IgD-negative memory B cell (primary cell): Measurements from ENCODE around the gene EPO. TPM values are rescaled to one million over a fixed set of nuclear protein-coding genes. Genes with fewer than 3 reads are reported as not detected.
"Not testable (repeated sequence)": the region's sequence is repeated elsewhere in the genome, so short reads cannot be mapped to it uniquely, and the experiment has no call there.

Experiments used
- H3K27ac Mint-ChIP-seq, 3 donors: one replicate each; pipeline ENCODE4 v1.8.0; 2020 to 2022; ENCODE audit warnings: mild to moderate bottlenecking in 3 of 3, mixed read lengths in 3 of 3, moderate library complexity in 1 of 3
- H3K27me3 Mint-ChIP-seq: one replicate; pipeline ENCODE4 v1.8.0; 2021; ENCODE audit warnings: mixed read lengths
- H3K36me3 Mint-ChIP-seq: one replicate; pipeline ENCODE4 v1.8.0; 2020; ENCODE audit warnings: mild to moderate bottlenecking, mixed read lengths
- H3K4me1 Mint-ChIP-seq, 3 donors: one replicate each; pipeline ENCODE4 v1.8.0; 2020 to 2022; ENCODE audit warnings: mixed read lengths in 3 of 3, mild to moderate bottlenecking in 1 of 3
- H3K4me3 Mint-ChIP-seq, 4 donors: one replicate each; pipeline ENCODE4 v1.8.0; 2020 to 2022; ENCODE audit warnings: mild to moderate bottlenecking in 4 of 4, mixed read lengths in 4 of 4, moderate library complexity in 3 of 4
- H3K9me3 Mint-ChIP-seq, 3 donors: one replicate each; pipeline ENCODE4 v1.8.0; 2020 to 2021; ENCODE audit warnings: mixed read lengths in 3 of 3, mild to moderate bottlenecking in 1 of 3
- polyA plus RNA-seq: library from polyadenylated mRNA; unstranded; fragments of 300-500 nt; fragmentation: Illumina TruSeq; gene quantifications from one replicate; pipeline ENCODE4 v1.2.3, GENCODE V29; 2021

Gene EPO
- polyA plus RNA-seq, 1 donor from 2014 or later, result not detected

DNA sequence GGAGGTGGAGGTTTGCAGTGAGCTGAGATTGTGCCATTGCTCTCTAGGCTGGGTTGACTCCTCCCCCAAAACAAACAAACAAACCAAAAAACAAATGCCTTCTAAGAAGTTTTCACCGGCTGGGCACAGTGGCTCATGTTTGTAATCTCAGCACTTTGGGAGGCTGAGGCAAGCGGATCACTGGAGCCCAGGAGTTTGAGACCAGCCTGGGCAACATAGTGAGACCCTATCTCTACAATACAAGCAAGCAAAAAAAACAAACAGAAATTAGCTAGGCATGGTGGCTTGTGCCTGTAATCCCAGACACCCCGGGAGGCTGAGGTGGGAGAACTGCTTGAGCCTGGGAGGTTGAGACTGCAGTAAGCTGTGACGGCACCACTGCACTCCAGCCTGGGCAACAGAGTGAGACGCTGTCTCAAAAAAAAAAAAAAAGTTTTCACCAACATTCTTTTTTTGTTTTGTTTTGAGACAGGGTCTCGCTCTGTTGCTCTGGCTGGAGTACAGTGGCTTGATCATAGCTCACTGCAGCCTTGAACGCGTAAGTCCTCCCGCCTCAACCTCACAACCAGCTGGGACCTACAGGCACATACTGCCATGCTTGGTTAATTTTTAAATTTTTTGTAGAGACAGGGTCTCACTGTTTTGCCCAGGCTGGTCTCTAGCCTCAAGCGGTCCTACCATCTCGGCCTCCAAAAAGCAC is 11.8 kb downstream of the EPO start:
- Mint-ChIP-seq H3K27ac (no peak overlapping the region), H3K4me1 (peaks cover 4 to 15% (median 10%) of the 10 kb centered on the region in 3 donors), H3K27me3 (peaks cover 16% of the 10 kb centered on the region), H3K4me3 (peak overlapping the region in 1 of 4 donors; percentile 70), H3K36me3 (no peaks in the 10 kb centered on the region), H3K9me3 (no peaks in the 10 kb centered on the region)

DNA sequence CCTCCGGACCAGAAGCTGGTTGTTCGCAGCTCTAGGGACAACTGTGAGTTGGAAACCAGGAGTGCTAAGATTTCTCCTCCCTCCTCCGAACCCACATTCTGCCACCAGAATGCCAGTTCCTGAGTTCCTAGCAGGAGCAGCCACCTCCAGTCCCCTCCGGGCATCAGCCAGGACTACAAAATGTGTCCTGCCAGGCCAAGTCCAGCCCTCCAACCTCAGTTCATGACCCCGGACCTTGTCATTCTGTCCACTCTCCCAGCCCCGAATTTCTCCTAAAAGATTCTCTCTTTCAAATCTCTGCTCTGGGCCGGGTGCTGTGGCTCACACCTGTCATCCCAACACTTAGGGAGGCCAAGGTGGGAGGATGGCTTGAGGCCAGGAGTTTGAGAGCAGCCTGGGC is 15.5 kb downstream of the EPO start:
- Mint-ChIP-seq H3K27me3 (peaks cover 2% of the 10 kb centered on the region), H3K9me3 (peaks cover 0 to 2% (median 0%) of the 10 kb centered on the region in 3 donors), H3K4me3 (no peak overlapping the region), H3K4me1 (peaks cover 4 to 15% (median 10%) of the 10 kb centered on the region in 3 donors), H3K36me3 (no peaks in the 10 kb centered on the region), H3K27ac (no peak overlapping the region)

GRCh38 chr7:100736671-100737070 is 16.4 kb downstream of the EPO start:
- H3K27ac Mint-ChIP-seq, result no peak overlapping the region
- no peaks in the 10 kb centered on the region for H3K36me3 Mint-ChIP-seq
- H3K27me3 Mint-ChIP-seq, result peaks cover 2% of the 10 kb centered on the region
- peaks cover 0 to 2% (median 0%) of the 10 kb centered on the region in 3 donors for H3K9me3 Mint-ChIP-seq
- peak overlapping the region in 1 of 4 donors; percentile 58 for H3K4me3 Mint-ChIP-seq
- H3K4me1 Mint-ChIP-seq, result peaks cover 4 to 15% (median 10%) of the 10 kb centered on the region in 3 donors

DNA sequence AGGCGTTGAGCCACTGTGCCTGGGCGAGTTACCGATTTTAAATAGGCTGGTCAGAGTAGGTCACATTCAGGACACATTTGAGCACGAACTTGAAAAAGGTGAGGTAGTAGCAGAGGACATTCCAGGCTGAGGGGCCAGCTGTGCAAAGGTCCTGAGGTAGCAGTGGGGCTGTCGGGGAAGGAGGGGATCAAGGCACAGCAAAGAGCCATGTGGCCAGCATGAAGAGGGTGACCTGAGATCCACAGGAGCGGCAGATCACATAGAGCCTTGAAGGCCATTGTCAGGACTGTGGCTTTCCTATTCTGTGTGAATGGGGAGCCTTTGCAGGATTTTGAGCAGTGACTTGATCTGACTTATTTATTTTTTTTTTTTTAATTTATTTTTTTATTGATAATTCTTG is 19.7 kb downstream of the EPO start:
- Mint-ChIP-seq H3K9me3 (peaks cover 0 to 2% (median 0%) of the 10 kb centered on the region in 3 donors), H3K4me1 (peaks cover 0 to 2% (median 0%) of the 10 kb centered on the region in 3 donors), H3K4me3 (no peak overlapping the region), H3K27me3 (no peaks in the 10 kb centered on the region), H3K36me3 (no peaks in the 10 kb centered on the region), H3K27ac (no peak overlapping the region)

DNA sequence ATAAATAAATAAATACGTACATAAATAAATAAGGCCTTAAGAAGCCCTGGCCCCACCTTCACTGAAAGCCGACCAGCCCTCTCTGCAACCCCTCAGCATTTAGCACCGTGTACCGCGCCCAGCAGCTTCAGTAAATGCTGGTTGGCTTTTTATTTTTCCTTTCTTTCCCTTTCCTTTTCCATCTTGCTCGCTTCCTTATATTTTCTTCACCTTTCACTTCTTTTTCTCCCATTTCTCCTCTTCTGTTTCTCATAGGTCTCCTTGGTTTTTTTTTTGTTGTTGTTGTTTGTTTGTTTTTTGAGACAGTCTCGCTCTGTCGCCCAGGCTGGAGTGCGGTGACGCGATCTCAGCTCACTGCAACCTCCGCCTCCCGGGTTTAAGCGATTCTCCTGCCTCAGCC is 24.3 kb downstream of the EPO start:
- H3K4me3 Mint-ChIP-seq, result peak overlapping the region in 2 of 4 donors; percentile 81 to 86
- H3K9me3 Mint-ChIP-seq, result peaks cover 0 to 2% (median 0%) of the 10 kb centered on the region in 3 donors
- peaks cover 15% of the 10 kb centered on the region for H3K27me3 Mint-ChIP-seq
- no peaks in the 10 kb centered on the region for H3K36me3 Mint-ChIP-seq
- peaks cover 0 to 2% (median 0%) of the 10 kb centered on the region in 3 donors for H3K4me1 Mint-ChIP-seq
- H3K27ac Mint-ChIP-seq, result no peak overlapping the region

DNA sequence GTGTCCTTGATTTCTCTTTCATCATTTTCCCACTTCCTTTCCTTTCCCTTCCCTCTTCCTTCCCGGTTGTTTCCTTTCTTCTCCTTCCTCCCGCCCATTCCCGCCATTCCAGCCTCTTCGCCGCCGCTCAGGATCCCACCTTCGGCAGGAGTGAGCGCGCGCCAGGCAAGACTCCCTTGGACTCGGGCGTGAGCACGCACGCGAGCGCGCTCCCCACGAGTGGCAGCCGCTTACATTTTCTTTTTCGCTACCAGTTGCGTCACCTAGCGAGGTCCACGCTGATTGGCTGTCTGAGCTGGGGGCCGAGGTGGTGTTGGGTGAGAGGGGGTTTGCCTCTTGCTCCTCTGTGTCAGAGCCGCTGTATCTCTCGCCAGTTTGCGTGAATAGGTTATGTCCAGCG is 24.9 kb downstream of the EPO start:
- Mint-ChIP-seq H3K27me3 (peaks cover 17% of the 10 kb centered on the region), H3K4me3 (peak overlapping the region in 3 of 4 donors; percentile 66 to 86 (median 85)), H3K36me3 (no peaks in the 10 kb centered on the region), H3K27ac (peak overlapping the region in 1 of 3 donors; percentile 89), H3K4me1 (peaks cover 0 to 2% (median 0%) of the 10 kb centered on the region in 3 donors), H3K9me3 (no peaks in the 10 kb centered on the region)

DNA sequence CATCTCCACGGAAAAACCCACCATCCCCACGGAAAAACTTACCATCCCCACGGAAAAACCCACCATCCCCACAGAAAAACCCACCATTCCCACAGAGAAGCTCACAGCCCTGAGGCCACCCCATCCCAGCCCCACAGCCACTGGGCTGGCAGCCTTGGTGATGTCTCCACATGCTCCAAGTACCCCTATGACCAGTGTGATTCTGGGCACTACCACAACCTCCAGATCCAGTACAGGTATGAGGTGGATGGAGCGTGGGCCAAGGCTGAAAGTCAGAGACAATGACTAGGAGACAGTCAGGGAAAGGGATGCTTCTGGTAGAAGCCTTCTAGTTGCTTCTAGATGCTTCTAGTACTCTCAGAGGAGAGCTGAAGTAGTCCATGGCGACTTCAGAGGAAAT is 32.7 kb downstream of the EPO start:
- peak overlapping the region in 1 of 3 donors; percentile 44 for H3K27ac Mint-ChIP-seq
- no peaks in the 10 kb centered on the region for H3K36me3 Mint-ChIP-seq
- H3K4me1 Mint-ChIP-seq, result no peaks in the 10 kb centered on the region
- H3K4me3 Mint-ChIP-seq, result no peak overlapping the region
- H3K27me3 Mint-ChIP-seq, result peaks cover 17% of the 10 kb centered on the region
- H3K9me3 Mint-ChIP-seq, result no peaks in the 10 kb centered on the region

- no peaks in the 10 kb centered on the region for H3K9me3 Mint-ChIP-seq
- H3K36me3 Mint-ChIP-seq, result no peaks in the 10 kb centered on the region
- no peak overlapping the region for H3K4me3 Mint-ChIP-seq
- no peaks in the 10 kb centered on the region for H3K4me1 Mint-ChIP-seq
- peaks cover 15% of the 10 kb centered on the region for H3K27me3 Mint-ChIP-seq
- H3K27ac Mint-ChIP-seq, result peak overlapping the region in 1 of 3 donors; percentile 43
Observed at GRCh38 chr7:100753750-100754149, 33.5 kb downstream of the EPO start.

- Mint-ChIP-seq H3K27ac (no peak overlapping the region), H3K27me3 (peaks cover 8% of the 10 kb centered on the region)
Observed at GRCh38 chr7:100759357-100760171, 39.3 kb downstream of the EPO start.

GRCh38 chr7:100762841-100763240 is 42.6 kb downstream of the EPO start:
- H3K4me3 Mint-ChIP-seq, H3K4me1 Mint-ChIP-seq, H3K27me3 Mint-ChIP-seq, H3K36me3 Mint-ChIP-seq, H3K27ac Mint-ChIP-seq, H3K9me3 Mint-ChIP-seq: not testable (repeated sequence)

More at GRCh38 chr7:100759357-100760171, 39.3 kb downstream of the EPO start:
- Mint-ChIP-seq H3K4me1 (no peaks in the 10 kb centered on the region), H3K9me3 (no peaks in the 10 kb centered on the region), H3K36me3 (no peaks in the 10 kb centered on the region), H3K4me3 (no peak overlapping the region)

DNA sequence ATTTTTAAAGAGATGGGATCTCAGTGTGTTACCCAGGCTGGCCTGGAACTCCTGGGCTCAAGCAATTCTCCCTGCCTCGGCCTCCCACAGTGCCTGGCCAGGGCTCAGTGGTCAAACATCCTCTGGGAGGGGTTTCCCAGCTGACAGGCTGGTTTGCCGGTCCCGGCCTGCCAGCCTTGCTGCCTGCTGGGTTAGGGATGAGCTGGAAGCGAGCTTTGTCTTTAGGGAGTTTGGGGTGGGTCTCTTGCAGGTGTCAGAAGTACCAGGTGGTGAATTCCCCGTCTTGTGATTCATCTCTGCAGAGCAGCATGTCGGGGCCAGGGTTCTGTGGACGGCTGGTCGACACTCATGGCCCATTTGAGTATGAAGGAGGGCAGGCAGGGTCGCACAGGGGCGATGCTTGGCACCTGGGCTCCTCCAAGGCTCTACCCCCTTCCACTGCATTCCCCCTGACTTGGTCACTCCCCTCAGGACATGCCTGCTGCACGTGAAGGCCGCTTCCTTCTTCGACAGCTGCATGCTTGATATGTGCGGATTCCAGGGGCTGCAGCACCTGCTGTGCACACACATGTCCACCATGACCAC is 43.4 kb downstream of the EPO start:
- H3K4me3 Mint-ChIP-seq, result no peak overlapping the region
- peaks cover 8% of the 10 kb centered on the region for H3K27me3 Mint-ChIP-seq
- H3K27ac Mint-ChIP-seq, result no peak overlapping the region
- H3K4me1 Mint-ChIP-seq, result no peaks in the 10 kb centered on the region
- H3K9me3 Mint-ChIP-seq, result peaks cover 0 to 2% (median 0%) of the 10 kb centered on the region in 3 donors
- peaks cover 2% of the 10 kb centered on the region for H3K36me3 Mint-ChIP-seq

DNA sequence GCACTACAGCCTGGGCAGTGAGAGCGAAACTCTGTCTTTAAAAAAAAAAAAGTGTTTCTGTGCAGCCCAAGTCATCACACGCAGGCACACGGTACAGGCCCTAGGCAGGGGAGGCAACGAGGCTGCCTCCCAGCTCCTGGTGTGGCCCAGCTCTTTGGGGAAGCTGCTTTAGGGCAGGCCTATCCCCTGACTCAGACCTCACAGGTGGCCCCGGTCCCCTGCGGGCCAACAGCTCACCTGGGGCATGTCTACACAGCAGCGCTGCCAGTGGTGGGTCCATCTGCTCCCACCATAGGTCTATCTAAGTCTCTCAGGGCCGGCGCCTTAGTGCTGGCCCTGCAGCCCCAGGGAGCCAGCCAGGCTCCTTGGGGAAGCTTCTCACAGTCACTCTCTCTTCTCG is 44.6 kb downstream of the EPO start:
- Mint-ChIP-seq H3K9me3 (peaks cover 0 to 2% (median 0%) of the 10 kb centered on the region in 3 donors), H3K4me1 (no peaks in the 10 kb centered on the region), H3K27me3 (peaks cover 8% of the 10 kb centered on the region), H3K4me3 (no peak overlapping the region), H3K27ac (no peak overlapping the region), H3K36me3 (peaks cover 2% of the 10 kb centered on the region)

- peaks cover 0 to 2% (median 0%) of the 10 kb centered on the region in 3 donors for H3K9me3 Mint-ChIP-seq
- no peaks in the 10 kb centered on the region for H3K4me1 Mint-ChIP-seq
- peaks cover 10% of the 10 kb centered on the region for H3K27me3 Mint-ChIP-seq
- H3K27ac Mint-ChIP-seq, result peak overlapping the region in 1 of 3 donors; percentile 93
- H3K36me3 Mint-ChIP-seq, result peaks cover 2% of the 10 kb centered on the region
- H3K4me3 Mint-ChIP-seq, result no peak overlapping the region
Observed at GRCh38 chr7:100765250-100765649, 45.0 kb downstream of the EPO start.

DNA sequence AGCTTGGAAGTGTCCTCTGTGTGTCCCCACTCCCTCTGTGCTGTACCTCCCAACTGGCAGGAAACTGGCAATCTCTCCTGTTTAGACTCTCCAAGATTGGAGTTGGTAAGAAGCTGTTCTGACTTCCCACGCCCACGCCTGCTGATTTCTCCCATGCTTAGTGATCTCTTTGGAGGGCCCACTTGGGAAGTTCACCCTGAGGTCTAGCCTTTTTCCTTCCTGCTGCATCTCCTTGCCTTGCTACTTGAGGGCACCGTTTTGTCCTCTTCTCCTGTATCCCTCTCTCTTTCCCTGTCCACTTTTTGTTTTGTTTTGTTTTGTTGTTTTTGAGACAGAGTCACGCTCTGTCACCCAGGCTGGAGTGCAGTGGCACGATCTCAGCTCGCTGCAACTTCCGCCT is 48.5 kb downstream of the EPO start:
- Mint-ChIP-seq H3K4me1 (no peaks in the 10 kb centered on the region), H3K4me3 (no peak overlapping the region), H3K27me3 (peaks cover 12% of the 10 kb centered on the region), H3K9me3 (peaks cover 0 to 2% (median 0%) of the 10 kb centered on the region in 3 donors), H3K27ac (no peak overlapping the region), H3K36me3 (peaks cover 2% of the 10 kb centered on the region)
